Common myeloid progenitor, CD34-positive (primary cell): ENCODE results near the gene CTSL.
A peak's percentile ranks its signal among the peaks of the same experiment; 100 is the strongest.

Experiments
- CTCF ChIA-PET: fragments of 350-600 bp; sonication (Branson Sonifier 250); formaldehyde crosslinking; loops from one replicate; lab custom pipeline; 2021; ENCODE audit warnings: antibody characterized with exemption; lab: Charles Lee
- POLR2A ChIA-PET: fragments of 350-600 bp; sonication (Branson Sonifier 250); formaldehyde crosslinking; loops from one replicate; lab custom pipeline; 2021; ENCODE audit warnings: antibody characterized with exemption; lab: Charles Lee
- DNase-seq, 3 donors: peaks; one replicate each; pipeline versions ENCODE4 v3.0.0 to v3.0.0-alpha.2; 2013
- H3K27ac ChIP-seq, 2 experiments: 1 replicate in 1 of 2; 2 replicates in 1 of 2; pipeline ENCODE4 v1.7.0; 2013; ENCODE audit warnings: inconsistent platforms in 2 of 2, low read length in 2 of 2, mild to moderate bottlenecking in 2 of 2, low read depth in 1 of 2, moderate library complexity in 1 of 2; ENCODE audit not compliant: severe bottlenecking in 2 of 2, insufficient read depth in 1 of 2, poor library complexity in 1 of 2
- H3K27me3 ChIP-seq, 5 experiments: replicated peaks in 2 of 5; 1 replicate in 3 of 5; 2 replicates in 2 of 5; pipeline versions ENCODE4 v1.6.1 to v1.7.0; 2013; ENCODE audit warnings: low read length in 4 of 5, mild to moderate bottlenecking in 2 of 5, moderate library complexity in 2 of 5, inconsistent platforms in 1 of 5; ENCODE audit not compliant: insufficient read depth in 5 of 5, control insufficient read depth in 4 of 5
- H3K36me3 ChIP-seq, 4 experiments: 1 replicate in 2 of 4; 2 replicates in 2 of 4; pipeline versions ENCODE4 v1.6.1 to v1.7.0; 2013; ENCODE audit warnings: low read length in 3 of 4, control low read depth in 1 of 4, mild to moderate bottlenecking in 1 of 4; ENCODE audit not compliant: control insufficient read depth in 4 of 4, insufficient read depth in 4 of 4
- H3K4me1 ChIP-seq, 4 experiments: 1 replicate in 3 of 4; 2 replicates in 1 of 4; pipeline versions ENCODE4 v1.6.1 to v1.7.1; 2013; ENCODE audit warnings: low read length in 3 of 4, mild to moderate bottlenecking in 3 of 4, control low read depth in 1 of 4, inconsistent platforms in 1 of 4, moderate library complexity in 1 of 4; ENCODE audit not compliant: control insufficient read depth in 4 of 4, insufficient read depth in 4 of 4; ENCODE audit errors: control extremely low read depth in 1 of 4
- H3K4me3 ChIP-seq, 7 experiments: 1 replicate in 4 of 7; 2 replicates in 3 of 7; pipeline versions ENCODE4 v1.5.1 to v1.7.0; 2013; ENCODE audit warnings: mild to moderate bottlenecking in 7 of 7, low read length in 6 of 7, moderate library complexity in 6 of 7, inconsistent platforms in 2 of 7, low read depth in 2 of 7, control low read depth in 1 of 7; ENCODE audit not compliant: insufficient read depth in 4 of 7, control insufficient read depth in 1 of 7; ENCODE audit errors: extremely low read depth in 1 of 7
- H3K9me3 ChIP-seq, 5 experiments: 1 replicate in 4 of 5; 2 replicates in 1 of 5; pipeline versions ENCODE4 v1.6.1 to v1.7.1; 2013; ENCODE audit warnings: low read length in 4 of 5, mild to moderate bottlenecking in 2 of 5, inconsistent platforms in 1 of 5, low read depth in 1 of 5, moderate library complexity in 1 of 5; ENCODE audit not compliant: control insufficient read depth in 4 of 5, insufficient read depth in 2 of 5; ENCODE audit errors: control extremely low read depth in 1 of 5
- WGBS: methylation state at CpG from one replicate; pipeline ENCODE4 v1.1.5; 2013; ENCODE audit not compliant: insufficient coverage; 5-methylcytosine and 5-hydroxymethylcytosine counted together

Gene CTSL

GRCh38 chr9:87686520-87687090 lies 39.3 kb upstream of the CTSL start:
- H3K9me3 ChIP-seq: peaks cover 0 to 3% (median 0%) of the 10 kb centered on the region in 5 experiments
- 95% methylated on average over 11 of the region's 14 CpGs for WGBS
- ChIA-PET CTCF (interaction anchor here (1.1 to 2.9 kb wide), 3 partner anchors 13 to 125 kb away, joined by 3 to 7 read pairs (median 3); no protein-coding TSS in a partner anchor), POLR2A (no interaction called here)
- H3K27ac ChIP-seq: peak overlapping the region in 1 of 2 experiments; percentile 22
- H3K36me3 ChIP-seq: peaks cover 31 to 91% (median 45%) of the 10 kb centered on the region in 4 experiments
- H3K4me1 ChIP-seq: peaks cover 0 to 17% (median 6%) of the 10 kb centered on the region in 4 experiments
- no peak for DNase-seq
- no peaks in the 10 kb centered on the region for H3K27me3 ChIP-seq
- no peak overlapping the region for H3K4me3 ChIP-seq

GRCh38 chr9:87687207-87687606 lies 38.7 kb upstream of the CTSL start:
- CTCF ChIA-PET: interaction anchor here (0.6 to 1.1 kb wide), 2 partner anchors 9 to 13 kb away, joined by 3 read pairs; no protein-coding TSS in a partner anchor
- no peak for DNase-seq

GRCh38 chr9:87694236-87694755 lies 31.6 kb upstream of the CTSL start:
- Histone ChIP-seq H3K4me3 (no peak overlapping the region), H3K27me3 (no peaks in the 10 kb centered on the region), H3K36me3 (peaks cover 37 to 95% (median 58%) of the 10 kb centered on the region in 4 experiments), H3K4me1 (no peaks in the 10 kb centered on the region), H3K9me3 (peaks cover 0 to 9% (median 1%) of the 10 kb centered on the region in 5 experiments), H3K27ac (no peak overlapping the region)
- 94% methylated on average over 3 of the region's 3 CpGs for WGBS
- ChIA-PET POLR2A (no interaction called here), CTCF (interaction anchor here (1.3 kb wide), 1 partner anchor 10 kb away, joined by 4 read pairs; no protein-coding TSS in a partner anchor)
- DNase-seq: no peak

More at GRCh38 chr9:87687207-87687606, 38.7 kb upstream of the CTSL start:
- H3K4me3 ChIP-seq: no peak overlapping the region
- H3K9me3 ChIP-seq: peaks cover 0 to 4% (median 1%) of the 10 kb centered on the region in 5 experiments
- no peaks in the 10 kb centered on the region for H3K27me3 ChIP-seq
- 100% methylated on average over 1 of the region's 4 CpGs for WGBS
- H3K36me3 ChIP-seq: peaks cover 30 to 91% (median 41%) of the 10 kb centered on the region in 4 experiments
- POLR2A ChIA-PET: no interaction called here
- peaks cover 0 to 17% (median 6%) of the 10 kb centered on the region in 4 experiments for H3K4me1 ChIP-seq
- no peak overlapping the region for H3K27ac ChIP-seq

- no peaks in the 10 kb centered on the region for H3K4me1 ChIP-seq
- ChIA-PET POLR2A (no interaction called here), CTCF (no interaction called here)
- H3K4me3 ChIP-seq: no peak overlapping the region
- peaks cover 0 to 9% (median 1%) of the 10 kb centered on the region in 5 experiments for H3K9me3 ChIP-seq
- H3K27me3 ChIP-seq: no peaks in the 10 kb centered on the region
- 100% methylated on average over 1 of the region's 1 CpG for WGBS
- peaks cover 32 to 95% (median 61%) of the 10 kb centered on the region in 4 experiments for H3K36me3 ChIP-seq
- H3K27ac ChIP-seq: no peak overlapping the region
- DNase-seq: no peak
Measured at GRCh38 chr9:87695523-87695922, 30.4 kb upstream of the CTSL start.

- no peaks in the 10 kb centered on the region for H3K27me3 ChIP-seq
- ChIA-PET CTCF (no interaction called here), POLR2A (no interaction called here)
- H3K9me3 ChIP-seq: peaks cover 0 to 9% (median 0%) of the 10 kb centered on the region in 5 experiments
- no peak overlapping the region for H3K27ac ChIP-seq
- no peak for DNase-seq
- H3K4me1 ChIP-seq: no peaks in the 10 kb centered on the region
- H3K36me3 ChIP-seq: peaks cover 26 to 89% (median 62%) of the 10 kb centered on the region in 4 experiments
- no peak overlapping the region for H3K4me3 ChIP-seq
- WGBS: 71% methylated on average over 3 of the region's 7 CpGs
Measured at GRCh38 chr9:87696641-87697040, 29.3 kb upstream of the CTSL start.

- no peak overlapping the region for H3K27ac ChIP-seq
- ChIA-PET CTCF (no interaction called here), POLR2A (no interaction called here)
- H3K9me3 ChIP-seq: no peaks in the 10 kb centered on the region
- 97% methylated on average over 13 of the region's 14 CpGs for WGBS
- no peaks in the 10 kb centered on the region for H3K27me3 ChIP-seq
- DNase-seq: no peak
- H3K4me1 ChIP-seq: no peaks in the 10 kb centered on the region
- peaks cover 26 to 93% (median 66%) of the 10 kb centered on the region in 4 experiments for H3K36me3 ChIP-seq
- no peak overlapping the region for H3K4me3 ChIP-seq
Measured at GRCh38 chr9:87698069-87698809, 27.7 kb upstream of the CTSL start.
